Body of pancreas (tissue), 4 donors: ENCODE results near the gene NAT9.

Experiments used
- POLR2A ChIP-seq, 3 donors: fragments of 450-650 bp; IDR thresholded peaks; one replicate each; pipeline ENCODE4 v1.6.1; 2016; ENCODE audit warnings: antibody characterized with exemption in 3 of 3, mild to moderate bottlenecking in 2 of 3
- TF ChIP-seq, protein P1 (sequence below), 7 experiments: fragments of 450-650 bp in 4 of 7; fragments of 200-600 bp in 3 of 7; sonication (generic) in 3 of 7; IDR thresholded peaks; one replicate each; pipeline ENCODE4 v1.5.1; 2016 to 2019; ENCODE audit warnings: antibody characterized with exemption in 7 of 7

DNA sequence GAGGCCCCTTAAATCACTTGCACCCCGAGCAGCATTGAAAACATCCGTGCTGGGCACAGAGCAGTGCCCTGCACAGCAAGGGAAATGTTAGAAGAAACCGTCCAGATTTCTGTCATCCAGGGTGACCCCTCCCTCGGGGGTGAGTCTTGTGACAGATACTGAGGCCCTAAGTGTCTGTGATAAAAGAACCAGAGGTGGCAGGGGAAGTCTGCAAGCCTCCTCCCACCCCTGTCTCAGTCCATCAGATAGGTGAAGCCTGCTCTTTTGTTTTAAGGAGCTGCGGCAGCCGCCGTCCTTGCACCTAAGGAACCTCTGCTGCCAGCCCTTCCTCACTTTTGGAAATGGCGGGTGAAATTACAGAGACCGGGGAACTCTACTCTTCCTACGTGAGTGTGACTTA is 845 bp upstream of the NAT9 start:
- no peak for TF ChIP-seq POLR2A (IDR thresholded peaks at IDR 0.05)
- TF ChIP-seq, protein P1, sequence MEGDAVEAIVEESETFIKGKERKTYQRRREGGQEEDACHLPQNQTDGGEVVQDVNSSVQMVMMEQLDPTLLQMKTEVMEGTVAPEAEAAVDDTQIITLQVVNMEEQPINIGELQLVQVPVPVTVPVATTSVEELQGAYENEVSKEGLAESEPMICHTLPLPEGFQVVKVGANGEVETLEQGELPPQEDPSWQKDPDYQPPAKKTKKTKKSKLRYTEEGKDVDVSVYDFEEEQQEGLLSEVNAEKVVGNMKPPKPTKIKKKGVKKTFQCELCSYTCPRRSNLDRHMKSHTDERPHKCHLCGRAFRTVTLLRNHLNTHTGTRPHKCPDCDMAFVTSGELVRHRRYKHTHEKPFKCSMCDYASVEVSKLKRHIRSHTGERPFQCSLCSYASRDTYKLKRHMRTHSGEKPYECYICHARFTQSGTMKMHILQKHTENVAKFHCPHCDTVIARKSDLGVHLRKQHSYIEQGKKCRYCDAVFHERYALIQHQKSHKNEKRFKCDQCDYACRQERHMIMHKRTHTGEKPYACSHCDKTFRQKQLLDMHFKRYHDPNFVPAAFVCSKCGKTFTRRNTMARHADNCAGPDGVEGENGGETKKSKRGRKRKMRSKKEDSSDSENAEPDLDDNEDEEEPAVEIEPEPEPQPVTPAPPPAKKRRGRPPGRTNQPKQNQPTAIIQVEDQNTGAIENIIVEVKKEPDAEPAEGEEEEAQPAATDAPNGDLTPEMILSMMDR (IDR thresholded peaks at IDR 0.05), result no peak
